ENCODE data around the gene UNC79.

The UNC79 gene

DNA sequence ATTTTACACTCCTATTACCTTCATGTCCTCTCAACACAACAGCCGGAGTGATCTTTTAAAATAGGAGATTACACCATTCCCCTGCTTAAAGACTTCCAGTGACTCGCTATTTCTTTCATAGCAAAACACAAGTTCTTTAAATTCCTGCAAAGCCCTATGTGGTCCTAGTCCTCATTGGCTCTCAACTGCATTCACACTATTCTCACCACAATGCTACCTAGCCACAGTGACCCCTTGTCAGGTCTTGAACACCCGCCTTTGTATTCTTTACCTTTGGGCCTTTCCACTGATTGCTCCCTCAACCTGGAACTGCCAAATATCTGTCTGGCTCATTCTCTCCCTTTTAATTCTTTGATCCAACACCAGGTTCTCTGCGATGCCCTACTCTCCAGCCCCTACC, 197.3 kb downstream of the UNC79 start:
- no peak overlapping the region for H3K27ac Mint-ChIP-seq
- peaks cover 25% of the 10 kb centered on the region for H3K27me3 Mint-ChIP-seq
- no peaks in the 10 kb centered on the region for H3K4me1 Mint-ChIP-seq (ENCODE audit: low read depth)
- intact Hi-C loops (cut with micrococcal nuclease) = no loop called here
- H3K4me3 Mint-ChIP-seq = no peak overlapping the region
- no peaks in the 10 kb centered on the region for H3K36me3 Mint-ChIP-seq (ENCODE audit: low read depth)
- H3K9me3 Mint-ChIP-seq = no peaks in the 10 kb centered on the region

GRCh38 chr14:93629643-93630042, 198.9 kb downstream of the UNC79 start:
- intact Hi-C loops (cut with micrococcal nuclease) = no loop called here
- Mint-ChIP-seq H3K27ac (no peak overlapping the region), H3K4me1 (ENCODE audit: low read depth) (no peaks in the 10 kb centered on the region), H3K9me3 (no peaks in the 10 kb centered on the region), H3K36me3 (ENCODE audit: low read depth) (no peaks in the 10 kb centered on the region), H3K27me3 (peaks cover 26% of the 10 kb centered on the region), H3K4me3 (no peak overlapping the region)

- no peak overlapping the region for H3K27ac Mint-ChIP-seq
- H3K9me3 Mint-ChIP-seq = no peaks in the 10 kb centered on the region
- H3K36me3 Mint-ChIP-seq (ENCODE audit: low read depth) = no peaks in the 10 kb centered on the region
- no peak overlapping the region for H3K4me3 Mint-ChIP-seq
- H3K4me1 Mint-ChIP-seq (ENCODE audit: low read depth) = no peaks in the 10 kb centered on the region
- peaks cover 29% of the 10 kb centered on the region for H3K27me3 Mint-ChIP-seq
- intact Hi-C loops (cut with micrococcal nuclease) = no loop called here
Observed at GRCh38 chr14:93638790-93639189, 208.1 kb downstream of the UNC79 start.

- Mint-ChIP-seq H3K9me3 (no peaks in the 10 kb centered on the region), H3K27ac (no peak overlapping the region), H3K4me3 (no peak overlapping the region), H3K27me3 (peaks cover 31% of the 10 kb centered on the region), H3K4me1 (ENCODE audit: low read depth) (no peaks in the 10 kb centered on the region), H3K36me3 (ENCODE audit: low read depth) (no peaks in the 10 kb centered on the region)
- intact Hi-C loops (cut with micrococcal nuclease) = no loop called here
Observed at GRCh38 chr14:93643127-93643526, 212.4 kb downstream of the UNC79 start.

- no peaks in the 10 kb centered on the region for H3K4me1 Mint-ChIP-seq (ENCODE audit: low read depth)
- peaks cover 29% of the 10 kb centered on the region for H3K27me3 Mint-ChIP-seq
- no peak overlapping the region for H3K27ac Mint-ChIP-seq
- no peaks in the 10 kb centered on the region for H3K9me3 Mint-ChIP-seq
- no peak overlapping the region for H3K4me3 Mint-ChIP-seq
- intact Hi-C loops (cut with micrococcal nuclease) = no loop called here
- H3K36me3 Mint-ChIP-seq (ENCODE audit: low read depth) = no peaks in the 10 kb centered on the region
Observed at GRCh38 chr14:93643676-93644075, 212.9 kb downstream of the UNC79 start.

DNA sequence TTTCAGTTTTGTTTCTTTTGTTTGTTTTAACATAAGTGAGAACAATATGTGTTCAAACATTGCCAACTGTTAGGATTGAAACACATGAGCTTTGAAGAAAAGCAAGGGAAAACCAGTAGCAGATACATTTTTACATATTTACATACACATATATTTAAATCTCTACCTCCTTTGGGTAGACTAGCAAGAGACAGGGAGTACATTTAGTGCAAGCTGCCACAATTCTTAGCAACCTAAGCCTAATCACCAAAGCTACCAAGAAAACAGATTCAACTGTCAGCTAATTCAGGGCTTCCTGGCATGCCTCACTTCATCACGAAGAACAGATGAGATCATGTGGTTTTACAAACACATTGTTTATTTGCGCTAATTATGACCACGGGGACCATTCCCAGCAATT, 214.5 kb downstream of the UNC79 start:
- intact Hi-C loops (cut with micrococcal nuclease) = no loop called here
- no peak overlapping the region for H3K4me3 Mint-ChIP-seq
- no peaks in the 10 kb centered on the region for H3K9me3 Mint-ChIP-seq
- H3K36me3 Mint-ChIP-seq (ENCODE audit: low read depth) = no peaks in the 10 kb centered on the region
- H3K4me1 Mint-ChIP-seq (ENCODE audit: low read depth) = no peaks in the 10 kb centered on the region
- peaks cover 27% of the 10 kb centered on the region for H3K27me3 Mint-ChIP-seq
- H3K27ac Mint-ChIP-seq = no peak overlapping the region

DNA sequence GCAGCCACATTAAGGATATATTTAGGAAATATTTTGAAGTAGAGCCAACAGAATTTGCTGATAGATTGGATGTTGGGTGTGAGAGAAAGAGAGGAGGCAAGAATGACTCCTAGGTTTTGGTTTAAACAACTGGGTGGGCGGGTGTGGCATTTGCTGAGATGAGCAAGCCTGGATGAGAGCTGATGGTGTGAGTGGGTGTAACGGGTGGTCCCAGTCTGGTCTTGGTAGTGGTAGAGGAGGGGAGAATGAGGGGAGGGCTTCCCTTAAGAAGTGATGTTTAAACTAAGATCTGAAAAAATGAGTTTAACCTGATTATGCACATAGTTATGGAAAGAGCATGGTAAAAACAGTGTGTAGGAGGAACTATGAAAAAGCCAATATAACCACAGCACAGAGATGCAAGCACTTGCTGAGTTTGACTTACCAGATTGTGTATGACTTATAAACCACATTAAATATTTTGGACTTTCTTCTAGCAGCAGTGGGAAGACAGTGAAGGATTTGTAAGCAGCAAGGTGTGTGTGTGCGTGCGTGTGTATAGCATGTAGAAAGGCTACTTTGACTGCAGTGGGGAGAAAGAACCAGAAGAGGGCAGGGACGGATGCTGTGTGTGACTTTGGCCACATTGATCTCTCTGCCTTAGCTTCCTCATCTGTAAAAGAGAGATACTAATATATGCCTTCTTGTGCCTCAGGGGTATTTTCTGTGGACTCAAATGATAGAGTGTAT, 217.9 kb downstream of the UNC79 start:
- intact Hi-C loops (cut with micrococcal nuclease) = no loop called here
- H3K4me1 Mint-ChIP-seq (ENCODE audit: low read depth) = no peaks in the 10 kb centered on the region
- H3K9me3 Mint-ChIP-seq = no peaks in the 10 kb centered on the region
- no peak overlapping the region for H3K4me3 Mint-ChIP-seq
- H3K27ac Mint-ChIP-seq = no peak overlapping the region
- peaks cover 23% of the 10 kb centered on the region for H3K27me3 Mint-ChIP-seq
- no peaks in the 10 kb centered on the region for H3K36me3 Mint-ChIP-seq (ENCODE audit: low read depth)

- no peak overlapping the region for H3K4me3 Mint-ChIP-seq
- H3K27ac Mint-ChIP-seq = no peak overlapping the region
- intact Hi-C loops (cut with micrococcal nuclease) = no loop called here
- no peaks in the 10 kb centered on the region for H3K36me3 Mint-ChIP-seq (ENCODE audit: low read depth)
- peaks cover 17% of the 10 kb centered on the region for H3K27me3 Mint-ChIP-seq
- H3K9me3 Mint-ChIP-seq = no peaks in the 10 kb centered on the region
- H3K4me1 Mint-ChIP-seq (ENCODE audit: low read depth) = no peaks in the 10 kb centered on the region
Observed at GRCh38 chr14:93654599-93654998, 223.9 kb downstream of the UNC79 start.

- intact Hi-C loops (cut with micrococcal nuclease) = loop anchor here (1.0 to 5.0 kb wide), 2 partner anchors 237 to 251 kb away; no protein-coding TSS in a partner anchor
- Mint-ChIP-seq H3K9me3 (no peaks in the 10 kb centered on the region), H3K27ac (no peak overlapping the region), H3K27me3 (peaks cover 13% of the 10 kb centered on the region), H3K4me3 (no peak overlapping the region), H3K36me3 (ENCODE audit: low read depth) (no peaks in the 10 kb centered on the region), H3K4me1 (ENCODE audit: low read depth) (no peaks in the 10 kb centered on the region)
Observed at GRCh38 chr14:93655078-93655750, 224.5 kb downstream of the UNC79 start.

DNA sequence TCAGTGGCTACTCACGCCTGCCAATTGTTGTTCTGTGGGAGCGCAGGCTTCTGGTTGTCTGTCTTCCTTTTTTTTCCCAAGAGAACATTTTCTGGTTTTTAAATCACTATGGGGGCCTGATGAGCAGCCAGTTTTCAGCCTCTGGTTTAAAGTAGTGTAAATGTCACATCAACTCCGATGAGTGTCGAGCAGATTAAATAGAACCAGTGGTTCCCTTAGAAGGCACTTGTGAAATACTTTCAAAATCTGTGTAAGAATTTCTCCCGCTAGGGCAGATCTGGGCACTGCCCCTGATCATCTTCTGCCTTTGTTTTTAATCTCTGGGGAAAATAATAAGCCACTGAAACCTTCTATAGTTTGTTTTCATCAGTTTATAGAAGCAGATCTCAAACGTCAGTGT, 227.1 kb downstream of the UNC79 start:
- H3K36me3 Mint-ChIP-seq (ENCODE audit: low read depth) = no peaks in the 10 kb centered on the region
- intact Hi-C loops (cut with micrococcal nuclease) = loop anchor here (5.0 kb wide), 1 partner anchor 234 kb away; no protein-coding TSS in a partner anchor
- no peak overlapping the region for H3K27ac Mint-ChIP-seq
- no peaks in the 10 kb centered on the region for H3K4me1 Mint-ChIP-seq (ENCODE audit: low read depth)
- H3K4me3 Mint-ChIP-seq = no peak overlapping the region
- H3K27me3 Mint-ChIP-seq = peaks cover 9% of the 10 kb centered on the region
- H3K9me3 Mint-ChIP-seq = no peaks in the 10 kb centered on the region

GRCh38 chr14:93663317-93663716, 232.6 kb downstream of the UNC79 start:
- Mint-ChIP-seq H3K27me3 (peaks cover 4% of the 10 kb centered on the region), H3K36me3 (ENCODE audit: low read depth) (no peaks in the 10 kb centered on the region), H3K4me3 (no peak overlapping the region), H3K4me1 (ENCODE audit: low read depth) (no peaks in the 10 kb centered on the region), H3K9me3 (peaks cover 36% of the 10 kb centered on the region), H3K27ac (no peak overlapping the region)
- intact Hi-C loops (cut with micrococcal nuclease) = no loop called here

DNA sequence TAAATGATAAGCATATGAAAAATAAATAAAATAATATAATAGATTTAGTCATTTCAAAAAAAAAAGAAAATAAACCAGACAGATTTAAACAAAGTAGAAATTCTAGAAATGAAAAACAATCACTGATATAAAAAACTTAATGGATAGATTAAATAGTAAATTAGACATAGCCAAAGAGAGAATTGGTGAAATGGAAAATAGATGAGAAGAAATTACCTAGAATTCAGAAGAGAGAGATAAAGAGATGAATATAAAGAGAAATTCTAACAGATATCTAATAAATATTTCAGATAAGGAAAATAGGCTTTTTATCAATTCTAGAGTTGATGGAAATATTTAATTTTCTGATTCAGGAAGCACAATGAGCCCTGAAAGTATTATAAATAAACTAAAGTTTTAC, 234.4 kb downstream of the UNC79 start:
- no peak overlapping the region for H3K4me3 Mint-ChIP-seq
- peaks cover 36% of the 10 kb centered on the region for H3K9me3 Mint-ChIP-seq
- peaks cover 4% of the 10 kb centered on the region for H3K27me3 Mint-ChIP-seq
- no peaks in the 10 kb centered on the region for H3K4me1 Mint-ChIP-seq (ENCODE audit: low read depth)
- intact Hi-C loops (cut with micrococcal nuclease) = no loop called here
- H3K27ac Mint-ChIP-seq = no peak overlapping the region
- no peaks in the 10 kb centered on the region for H3K36me3 Mint-ChIP-seq (ENCODE audit: low read depth)

- Mint-ChIP-seq H3K9me3 (peaks cover 28% of the 10 kb centered on the region), H3K27me3 (peaks cover 4% of the 10 kb centered on the region)
Observed at GRCh38 chr14:93669632-93670031, 238.9 kb downstream of the UNC79 start.

DNA sequence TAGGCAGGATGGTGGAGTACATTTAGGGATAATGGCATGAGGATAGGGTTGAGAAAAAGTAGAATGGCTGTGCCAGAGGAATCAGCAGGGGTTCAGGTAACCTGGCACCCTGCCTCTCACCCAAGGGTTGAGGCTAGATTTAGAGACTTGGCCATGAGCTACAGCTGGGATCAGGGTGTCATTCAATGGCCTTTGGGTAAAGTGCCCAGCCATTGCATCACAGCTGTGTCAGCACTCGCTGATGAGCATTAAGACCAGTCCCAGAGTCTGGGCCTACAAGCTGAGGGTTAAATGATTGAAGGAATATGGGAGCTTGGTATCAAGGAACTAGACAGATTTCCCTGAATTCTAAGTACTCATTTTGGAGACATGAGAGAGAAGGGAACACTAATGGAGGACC, 243.6 kb downstream of the UNC79 start:
- Mint-ChIP-seq H3K4me3 (no peak overlapping the region), H3K27ac (no peak overlapping the region), H3K9me3 (no peaks in the 10 kb centered on the region), H3K4me1 (ENCODE audit: low read depth) (no peaks in the 10 kb centered on the region), H3K27me3 (no peaks in the 10 kb centered on the region), H3K36me3 (ENCODE audit: low read depth) (no peaks in the 10 kb centered on the region)
- intact Hi-C loops (cut with micrococcal nuclease) = no loop called here

More at GRCh38 chr14:93669632-93670031, 238.9 kb downstream of the UNC79 start:
- Mint-ChIP-seq H3K36me3 (ENCODE audit: low read depth) (no peaks in the 10 kb centered on the region), H3K4me3 (no peak overlapping the region), H3K27ac (no peak overlapping the region), H3K4me1 (ENCODE audit: low read depth) (no peaks in the 10 kb centered on the region)
- intact Hi-C loops (cut with micrococcal nuclease) = no loop called here
